GM18519 (cell line): ENCODE data around the gene JMJD8.

Experiments used
- ATAC-seq: cut with Tn5 transposase; IDR thresholded peaks from one replicate; pipeline ENCODE4 v1.9.1; 2021; ENCODE audit warnings: mild to moderate bottlenecking, moderate library complexity; ENCODE audit not compliant: unreplicated experiment, low FRiP score

Gene JMJD8, protein sequence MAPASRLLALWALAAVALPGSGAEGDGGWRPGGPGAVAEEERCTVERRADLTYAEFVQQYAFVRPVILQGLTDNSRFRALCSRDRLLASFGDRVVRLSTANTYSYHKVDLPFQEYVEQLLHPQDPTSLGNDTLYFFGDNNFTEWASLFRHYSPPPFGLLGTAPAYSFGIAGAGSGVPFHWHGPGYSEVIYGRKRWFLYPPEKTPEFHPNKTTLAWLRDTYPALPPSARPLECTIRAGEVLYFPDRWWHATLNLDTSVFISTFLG

DNA sequence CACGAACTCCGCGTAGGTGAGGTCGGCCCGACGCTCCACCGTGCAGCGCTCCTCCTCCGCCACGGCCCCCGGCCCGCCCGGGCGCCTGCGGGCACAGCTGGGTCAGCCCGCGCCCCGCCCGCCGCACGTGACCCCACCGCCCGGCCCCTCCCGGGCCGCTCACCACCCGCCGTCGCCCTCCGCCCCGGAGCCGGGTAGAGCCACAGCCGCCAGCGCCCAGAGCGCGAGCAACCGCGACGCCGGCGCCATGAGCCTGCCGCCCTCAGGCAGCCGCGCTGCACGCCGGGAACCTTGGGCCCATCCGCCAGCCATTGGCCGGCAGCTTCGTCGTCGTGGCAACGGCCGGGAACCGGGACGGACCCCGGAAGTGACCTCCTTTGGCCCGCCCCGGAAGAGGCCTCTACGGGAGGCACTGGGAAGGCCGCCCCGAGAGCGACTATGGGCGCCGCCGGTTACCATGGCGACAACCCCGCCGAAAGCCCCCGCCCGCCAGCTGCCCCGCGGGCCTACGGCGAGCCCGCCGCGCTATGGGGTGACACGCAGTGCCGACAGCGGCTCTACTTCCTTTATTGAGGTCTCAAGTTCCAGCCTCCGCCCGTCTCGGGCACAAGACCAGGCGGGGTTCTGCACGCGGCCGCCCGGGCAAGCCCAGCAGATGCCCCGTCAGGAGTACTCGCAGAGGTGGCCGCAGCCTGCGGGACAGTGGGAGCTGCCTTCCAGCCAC is at the start of gene JMJD8:
JMJD8 (minus strand) TSS at position 264 of the 724 bp plus-strand sequence; CDS start at position 249, 15 bp downstream.
- ATAC-seq, result peak; percentile 55

DNA sequence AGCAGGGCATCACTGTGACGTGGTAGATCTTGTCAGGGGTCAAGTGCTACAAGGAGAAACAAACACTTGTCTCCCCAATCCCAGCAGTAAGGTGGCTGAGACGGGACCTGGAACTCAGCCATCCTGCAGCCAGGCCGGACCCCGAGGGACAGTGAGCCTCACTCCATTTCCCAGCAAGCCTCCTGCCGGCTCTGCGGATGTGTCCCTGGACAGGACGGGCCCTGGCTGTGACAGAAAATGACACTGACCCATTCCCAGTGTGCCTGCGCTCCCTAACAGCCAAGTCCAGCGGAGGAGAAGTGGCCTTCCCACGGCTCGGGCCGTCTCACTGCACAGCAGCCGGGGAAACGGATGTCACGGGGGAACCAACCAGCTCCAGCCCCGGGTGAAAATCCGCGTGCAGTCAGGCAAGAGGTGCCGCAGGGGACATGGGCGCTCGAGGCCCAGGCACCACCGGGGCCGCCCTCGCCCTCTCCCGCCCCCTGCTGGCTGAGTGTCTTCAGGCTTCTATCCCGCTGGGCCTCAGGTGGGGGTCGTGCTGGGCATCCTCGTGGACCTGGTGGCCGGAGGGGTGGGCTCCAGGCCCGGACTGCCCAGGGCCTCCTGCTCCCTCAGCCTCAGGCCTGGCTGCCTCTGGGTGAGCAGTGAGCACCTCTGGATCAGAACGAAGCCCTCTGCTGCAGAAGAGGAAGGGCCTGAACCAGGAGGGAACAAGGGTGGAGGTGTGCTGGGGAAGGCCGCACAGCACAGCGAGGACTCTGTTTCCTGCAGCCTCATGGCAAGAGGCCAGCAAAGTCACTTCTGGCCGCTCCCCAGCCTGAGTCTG is 49.5 kb upstream of the JMJD8 start:
- no peak for ATAC-seq

DNA sequence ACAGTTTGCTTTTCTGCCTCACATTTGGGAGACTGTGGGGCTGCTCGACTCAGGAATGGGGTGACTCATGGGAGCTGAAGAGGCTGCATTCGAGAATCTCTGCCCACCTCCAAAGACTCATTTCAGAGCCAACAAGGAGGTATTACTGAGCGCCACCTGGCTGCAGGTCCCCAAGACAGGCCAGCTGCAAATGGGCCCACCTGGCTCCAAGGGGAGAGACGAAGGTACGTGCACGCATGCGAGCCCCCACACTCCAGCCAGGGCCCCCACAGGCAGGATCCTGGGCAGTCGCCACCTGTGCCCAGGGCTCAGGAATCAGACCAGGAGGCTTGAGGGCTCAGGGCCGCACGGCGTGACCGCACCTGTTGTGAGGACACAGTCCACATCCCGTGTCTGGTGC is 48.8 kb upstream of the JMJD8 start:
- no peak for ATAC-seq

DNA sequence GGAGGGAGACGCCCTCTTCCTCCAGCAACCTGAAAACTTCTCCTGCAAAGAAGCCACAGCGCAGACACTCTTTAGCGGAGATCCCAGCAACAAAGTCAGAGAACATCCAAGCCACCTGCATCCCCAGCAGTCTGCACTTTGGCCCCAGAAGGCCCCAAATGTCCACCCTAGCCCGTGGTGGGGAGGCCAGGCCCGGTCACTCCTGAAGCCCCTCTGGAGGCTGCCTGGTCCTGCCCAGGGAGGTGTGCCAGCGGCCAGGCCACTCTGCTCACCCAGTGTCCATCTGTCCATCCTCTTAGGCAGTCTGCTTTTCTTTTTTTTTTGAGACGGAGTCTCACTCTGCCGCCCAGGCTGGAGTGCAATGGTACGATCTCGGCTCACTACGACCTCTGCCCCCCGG is 48.2 kb upstream of the JMJD8 start:
- no peak for ATAC-seq

DNA sequence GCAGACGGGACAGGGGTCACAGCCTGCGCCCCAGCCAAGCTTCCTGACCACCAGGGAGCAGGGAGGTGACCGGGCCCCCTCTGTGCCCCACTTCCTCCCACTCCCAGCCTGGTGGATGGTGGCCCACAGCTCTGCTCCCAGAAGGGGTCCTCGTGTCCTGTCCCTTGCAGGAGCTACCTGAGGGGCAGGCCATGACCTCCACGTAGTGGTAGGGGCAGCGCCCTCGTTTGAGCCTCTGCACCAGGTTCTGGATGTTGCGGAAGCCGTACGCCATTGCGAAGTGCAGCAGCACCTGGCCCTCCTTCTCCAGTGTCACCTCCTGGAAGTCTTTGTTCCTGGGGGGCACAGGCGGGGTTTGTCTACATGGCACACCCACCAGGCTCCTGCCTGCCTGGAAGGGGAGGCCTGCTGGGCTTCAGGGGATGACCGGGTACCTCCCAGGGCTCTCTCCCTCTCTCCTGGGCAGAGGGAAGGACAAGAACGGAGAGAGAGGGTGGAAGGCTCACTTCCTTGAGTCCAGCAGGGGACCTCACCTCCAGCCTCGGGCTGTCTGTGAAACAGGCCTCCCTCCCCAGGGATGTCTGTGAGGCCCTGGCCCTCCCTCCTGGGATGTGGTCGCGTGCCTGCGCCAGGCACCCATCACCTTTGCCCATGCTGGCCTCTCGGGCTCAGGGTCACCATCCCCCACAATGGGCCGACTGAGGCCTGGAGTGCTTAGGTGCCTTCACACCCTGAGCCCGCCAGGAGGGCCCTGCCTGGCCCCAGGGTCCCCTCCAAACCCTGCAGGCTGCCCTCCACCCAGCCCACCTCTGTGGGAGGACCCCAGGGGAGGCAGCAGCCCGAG is 46.8 kb upstream of the JMJD8 start:
- ATAC-seq, result no peak

DNA sequence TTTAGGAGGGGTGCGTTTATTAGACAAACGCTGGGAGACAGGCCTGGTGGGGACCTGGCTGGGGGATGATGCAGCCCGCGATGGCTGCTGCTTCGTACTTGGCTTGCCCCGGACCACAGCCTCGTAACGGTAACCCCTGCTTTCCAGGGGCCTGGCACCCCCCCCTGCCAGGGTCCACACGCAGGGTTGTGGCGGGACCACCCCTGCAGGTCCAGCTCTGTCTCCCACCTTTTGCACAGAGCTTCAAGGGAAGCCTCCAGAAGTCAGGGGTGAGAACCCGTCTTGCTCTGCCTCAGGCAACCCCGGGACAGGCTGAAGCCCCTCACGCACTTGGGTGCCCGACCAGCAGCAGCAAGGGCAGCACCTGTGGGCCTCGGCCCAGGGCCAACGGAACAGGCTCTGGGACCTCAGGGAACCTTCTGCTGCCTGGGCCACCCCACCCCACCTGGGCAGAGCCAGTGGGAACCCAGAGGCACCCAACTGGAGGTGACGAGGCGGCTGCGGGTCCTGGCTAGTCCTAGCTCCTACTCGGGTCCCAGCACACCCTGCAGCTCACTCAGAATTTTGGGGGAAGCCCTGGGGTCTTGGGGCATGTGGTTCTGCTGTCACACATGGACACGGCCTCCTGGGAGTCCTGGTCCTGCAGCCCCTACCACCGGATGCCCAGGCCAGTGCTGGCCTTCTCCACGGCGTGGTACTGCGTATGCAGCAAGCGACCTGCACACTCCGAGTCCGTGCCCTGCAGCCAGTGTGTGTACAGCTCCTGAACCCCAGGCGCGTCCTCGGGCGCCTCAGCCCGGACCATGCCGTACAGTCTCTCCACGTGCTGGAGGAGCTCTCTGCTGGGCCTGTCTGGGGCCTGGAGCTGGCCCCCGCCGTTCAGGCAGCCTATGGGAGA is 45.9 kb upstream of the JMJD8 start:
- ATAC-seq, result no peak

DNA sequence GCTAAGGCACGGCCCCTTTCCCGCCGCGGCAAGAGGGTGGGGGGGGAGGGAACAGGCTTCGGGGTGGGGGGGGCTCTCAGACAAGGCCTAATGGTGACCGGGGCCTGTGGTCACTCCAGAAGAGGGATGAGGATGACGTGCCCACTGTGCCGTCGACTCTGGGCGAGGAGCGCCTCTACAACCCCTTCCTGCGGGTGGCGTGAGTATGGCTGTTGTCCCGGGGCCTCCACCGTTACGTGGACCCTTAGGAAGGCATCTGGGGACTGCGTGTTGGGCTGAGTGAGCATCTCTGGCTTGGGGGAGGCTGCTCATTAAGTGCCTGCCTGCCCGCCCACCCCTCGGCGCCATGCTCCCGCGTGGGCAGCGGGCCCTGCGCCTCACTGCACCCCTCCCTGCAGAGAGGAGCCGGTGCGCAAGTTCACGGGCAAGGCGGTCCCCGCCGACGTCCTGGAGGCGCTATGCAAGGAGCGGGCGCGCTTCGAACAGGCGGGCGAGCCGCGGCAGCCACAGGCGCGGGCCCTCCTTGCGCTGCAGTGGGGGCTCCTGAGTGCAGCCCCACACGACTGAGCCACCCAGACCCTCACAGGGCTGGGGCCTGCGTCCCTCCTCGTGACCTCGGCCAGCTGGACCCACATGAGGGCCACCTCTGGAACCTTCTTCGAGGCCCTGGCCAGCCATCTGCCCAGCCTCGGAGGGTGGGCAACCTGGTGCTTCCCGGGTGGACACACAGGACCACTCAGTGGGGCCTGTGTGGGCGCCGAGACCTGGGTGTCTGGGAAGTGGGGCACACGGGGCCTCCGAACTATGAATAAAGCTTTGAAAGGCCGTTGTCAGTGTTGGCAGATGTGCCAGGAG is 45.0 kb upstream of the JMJD8 start:
- no peak for ATAC-seq

DNA sequence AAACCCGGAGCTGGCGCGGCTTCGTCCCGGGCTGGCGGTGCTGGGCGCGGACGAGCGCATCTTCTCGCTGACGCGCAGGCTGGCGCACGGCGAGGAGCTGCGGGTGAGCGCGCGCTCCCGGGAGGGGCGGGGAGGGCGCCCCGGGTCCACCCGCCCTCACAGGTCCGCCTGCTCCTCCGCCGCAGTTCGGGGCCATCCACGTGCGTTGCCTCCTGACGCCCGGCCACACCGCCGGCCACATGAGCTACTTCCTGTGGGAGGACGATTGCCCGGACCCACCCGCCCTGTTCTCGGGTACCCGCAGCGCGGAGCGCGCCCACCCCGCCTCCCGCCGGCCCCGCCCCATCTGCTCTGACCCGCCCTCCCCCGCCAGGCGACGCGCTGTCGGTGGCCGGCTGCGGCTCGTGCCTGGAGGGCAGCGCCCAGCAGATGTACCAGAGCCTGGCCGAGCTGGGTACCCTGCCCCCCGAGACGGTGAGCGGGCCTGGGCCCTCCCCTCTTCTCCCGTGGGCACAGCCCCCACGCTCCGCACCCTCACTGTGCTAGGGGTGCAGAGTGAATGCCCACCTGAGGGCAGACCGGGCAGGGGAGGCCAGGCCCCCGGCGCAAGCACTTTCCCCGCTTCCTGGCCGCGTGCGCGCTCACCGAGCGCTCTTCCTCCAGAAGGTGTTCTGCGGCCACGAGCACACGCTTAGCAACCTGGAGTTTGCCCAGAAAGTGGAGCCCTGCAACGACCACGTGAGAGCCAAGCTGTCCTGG is 44.2 kb upstream of the JMJD8 start:
- ATAC-seq, result no peak

DNA sequence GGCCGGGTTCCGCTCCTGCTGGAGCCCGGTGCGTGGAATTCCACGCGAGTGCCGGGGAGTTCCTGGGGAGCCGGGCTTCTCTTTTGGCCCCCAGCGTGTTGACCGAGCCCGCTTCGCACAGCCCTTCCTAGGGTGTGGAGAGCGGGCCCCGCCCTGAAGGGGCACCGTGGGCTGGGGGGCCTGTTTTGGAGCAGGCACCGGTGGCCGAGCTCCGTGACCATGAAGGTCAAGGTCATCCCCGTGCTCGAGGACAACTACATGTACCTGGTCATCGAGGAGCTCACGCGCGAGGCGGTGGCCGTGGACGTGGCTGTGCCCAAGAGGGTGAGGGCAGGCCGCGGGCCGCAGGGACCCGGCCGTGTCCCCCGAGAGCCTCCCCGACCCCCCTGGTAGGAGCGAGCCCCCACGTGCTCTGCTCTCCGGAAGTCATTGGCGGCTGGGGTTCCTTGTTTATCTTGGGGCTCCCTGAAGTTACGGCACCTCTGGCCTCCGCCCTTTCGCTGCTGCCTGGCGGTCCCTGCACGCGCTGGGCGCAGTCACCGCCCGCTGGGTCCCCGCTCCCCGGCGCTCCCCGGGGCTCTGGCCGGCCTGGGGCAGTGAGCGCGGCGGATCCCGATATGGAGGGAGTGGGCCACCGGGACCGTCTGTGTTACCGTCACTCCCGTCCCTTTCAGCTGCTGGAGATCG is 43.3 kb upstream of the JMJD8 start:
- ATAC-seq, result no peak

DNA sequence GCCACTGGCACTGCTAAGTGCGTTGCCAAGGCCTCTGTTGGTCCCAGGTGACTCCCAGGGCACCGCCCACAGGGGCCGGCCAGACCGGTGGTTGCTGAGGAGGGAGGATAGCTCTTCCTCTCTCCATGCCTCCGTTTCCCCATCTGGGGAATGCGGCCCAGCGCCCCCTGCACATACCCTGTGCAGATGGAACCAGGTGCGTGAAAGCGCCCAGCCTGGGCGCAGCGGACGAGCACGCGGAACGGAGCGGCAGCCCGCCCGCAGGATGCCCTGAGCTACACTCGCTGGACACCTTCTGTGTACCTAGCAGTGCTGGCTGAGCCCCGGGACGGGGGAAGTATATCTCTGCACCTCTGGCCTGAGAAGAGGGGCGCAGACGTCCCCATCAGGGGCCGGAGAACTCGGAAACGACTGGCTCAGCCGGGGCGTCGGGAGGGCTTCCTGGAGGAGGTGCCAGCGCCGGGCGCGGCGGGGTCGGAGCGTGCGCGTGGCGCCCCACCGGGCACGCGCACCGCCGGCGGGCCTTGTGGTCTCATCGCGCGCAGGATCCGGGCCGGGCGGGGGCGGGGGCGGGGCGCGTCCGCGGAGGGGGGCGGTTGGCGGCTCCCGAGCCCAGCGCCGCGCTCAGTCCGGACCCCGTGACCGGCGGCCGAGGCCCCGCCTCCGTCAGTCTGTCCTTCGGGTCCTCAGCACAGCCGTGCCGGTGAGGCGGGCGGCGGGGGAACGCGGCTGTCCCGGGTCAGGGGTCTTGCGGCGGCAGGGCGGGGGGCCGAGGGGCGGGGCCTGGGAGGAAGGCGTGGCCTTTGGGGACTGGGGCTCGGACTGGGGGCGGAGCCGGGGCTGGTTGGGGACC is 42.5 kb upstream of the JMJD8 start, which contains the start of the genes CCDC78 and HAGHL:
CCDC78 (minus strand) TSS at position 6 of the 853 bp plus-strand sequence. CDS start 76 bp downstream, outside the sequence.
HAGHL (plus strand) TSS at position 669 of the 853 bp plus-strand sequence. CDS start 404 bp downstream, outside the sequence.
- no peak for ATAC-seq

DNA sequence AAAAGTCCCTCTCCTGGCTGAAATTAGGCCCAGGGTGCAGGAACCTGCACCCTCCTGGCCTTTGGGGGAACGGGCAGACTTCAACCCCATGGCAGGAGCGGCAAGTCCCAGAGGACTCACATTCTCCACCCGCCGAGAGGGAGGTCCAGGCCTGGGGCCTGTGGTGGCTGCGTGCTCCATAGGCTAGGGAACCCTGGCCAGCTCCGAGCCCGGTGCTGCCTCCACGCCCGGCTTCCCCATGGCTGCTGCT is 42.0 kb upstream of the JMJD8 start:
- no peak for ATAC-seq

DNA sequence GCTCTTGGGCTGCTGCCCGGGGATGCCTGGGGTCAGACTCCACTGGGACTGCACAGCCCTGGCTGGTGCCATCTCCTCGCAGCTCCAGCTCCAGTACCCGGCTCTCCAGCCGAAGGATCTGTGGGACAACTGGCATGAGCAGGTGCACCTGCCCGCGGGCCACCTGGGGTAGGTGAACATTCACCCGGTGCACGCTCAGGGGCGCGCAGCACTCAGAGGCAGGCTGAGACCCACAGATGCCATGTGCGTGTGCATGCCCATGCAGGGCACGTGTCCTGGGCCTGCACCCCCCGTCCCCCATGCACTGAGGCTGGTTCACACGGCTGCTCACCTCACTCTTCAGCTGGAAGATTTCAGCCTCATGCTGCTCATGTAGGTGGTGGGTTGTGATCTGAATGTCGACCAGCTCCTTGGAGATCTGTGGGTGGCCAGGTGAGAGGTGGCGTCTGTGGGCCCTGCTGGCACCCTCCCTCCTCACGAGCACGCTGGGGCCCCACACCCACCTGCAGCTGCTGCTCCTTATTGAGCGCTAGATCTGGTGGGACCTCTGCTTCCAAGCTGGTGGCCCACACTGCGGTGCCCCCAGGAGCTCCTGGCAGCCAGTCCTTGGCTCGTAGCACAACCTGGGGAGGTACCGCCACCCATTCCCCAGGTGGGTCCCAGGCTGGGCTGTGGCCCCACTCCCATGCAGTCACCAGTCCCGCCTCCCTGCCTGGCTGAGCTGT is 41.5 kb upstream of the JMJD8 start:
- no peak for ATAC-seq

DNA sequence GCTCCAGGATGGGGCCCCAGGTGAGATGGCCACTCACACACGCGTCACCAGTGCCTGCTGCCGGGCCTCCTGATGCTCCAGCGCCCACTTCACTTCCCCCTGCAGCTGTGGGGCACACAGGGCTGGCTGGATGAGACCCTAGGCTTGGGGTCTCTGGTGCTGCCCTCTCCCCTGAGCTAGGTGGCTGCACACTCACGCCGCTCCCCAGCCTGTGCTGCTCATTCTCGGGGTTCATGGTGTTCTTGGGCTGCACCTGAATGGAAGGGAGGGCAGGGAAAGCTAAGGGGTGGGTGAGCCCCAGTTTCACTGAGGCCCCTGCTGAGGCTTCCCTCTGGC is 40.9 kb upstream of the JMJD8 start:
- no peak for ATAC-seq

DNA sequence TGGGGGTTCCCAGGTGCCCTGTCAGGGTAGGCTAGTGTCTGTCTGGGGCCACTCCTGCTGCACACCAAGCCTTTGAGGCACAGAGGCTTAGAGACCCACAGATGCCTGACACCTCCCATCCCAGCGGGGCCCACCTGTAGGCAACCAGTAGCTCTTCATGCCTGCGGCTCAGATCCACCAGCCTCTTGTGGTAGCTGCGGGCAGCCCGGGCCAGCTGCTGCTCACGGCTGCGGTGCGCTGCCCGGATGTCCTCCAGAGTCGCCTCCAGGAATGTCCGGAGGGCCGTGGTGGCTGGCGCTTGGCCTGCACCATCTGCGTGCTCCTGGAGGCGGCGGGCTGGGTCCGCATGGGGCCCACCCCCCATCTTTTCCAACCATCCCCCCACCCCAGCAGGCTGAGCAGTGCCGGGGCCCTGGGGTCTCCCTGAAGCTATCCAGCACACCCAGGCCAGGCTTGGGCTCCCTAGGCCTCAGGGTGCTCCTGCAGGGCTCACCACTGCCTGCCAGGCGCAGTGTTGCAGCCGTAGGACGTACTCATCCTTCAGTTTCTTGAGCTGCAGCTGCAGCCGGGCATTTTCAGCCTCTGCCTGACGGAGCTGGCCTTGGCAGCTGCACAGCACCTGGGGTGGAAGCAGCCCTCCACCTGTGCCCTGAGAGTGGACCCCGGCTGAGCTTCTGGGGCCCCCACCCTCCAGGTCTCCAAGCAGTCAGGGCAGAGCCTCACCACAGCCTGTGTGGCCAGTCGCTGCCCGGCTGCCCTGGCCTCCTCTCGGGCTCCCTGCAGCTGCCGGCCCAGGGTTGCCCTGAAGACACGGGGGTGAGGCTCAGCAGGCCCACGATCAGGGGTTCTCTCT is 40.3 kb upstream of the JMJD8 start:
- no peak for ATAC-seq

DNA sequence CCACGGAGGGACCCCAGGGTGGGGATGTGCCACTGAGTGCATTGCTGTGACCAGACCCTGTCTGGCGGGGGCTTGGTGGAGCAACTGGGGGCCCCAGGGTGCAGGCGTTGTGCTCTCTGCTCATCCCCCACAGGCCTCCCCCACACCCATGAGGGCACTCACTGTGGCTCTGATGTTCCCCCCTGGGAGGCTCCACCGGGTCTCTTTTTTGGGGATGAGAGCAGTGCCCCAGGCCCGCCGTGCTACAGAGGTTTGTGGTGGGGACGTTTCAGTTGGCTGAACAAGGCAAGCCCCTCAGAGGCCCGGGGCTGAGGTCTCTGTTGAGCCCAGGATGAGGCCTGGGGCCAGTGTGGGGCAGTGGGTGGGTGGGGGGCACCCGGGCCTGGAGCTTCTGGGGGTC is 39.6 kb upstream of the JMJD8 start:
- no peak for ATAC-seq
